PC-3 (cell line): ENCODE data around the gene PCDH19. TPM values are rescaled to one million over a fixed set of nuclear protein-coding genes. Genes with fewer than 3 reads are reported as not detected.
A peak's percentile ranks its signal among the peaks of the same experiment; 100 is the strongest.

Experiments
- ATAC-seq: fragments of 200-7000 bp; cut with Tn5 transposase; 2 replicates; pipeline ENCODE4 v1.9.1; 2020; ENCODE audit warnings: mild to moderate bottlenecking, moderate library complexity
- BruUV-seq: library from RNA; stranded (reverse); fragments of 400-500 nt; replicated peaks from 2 replicates; lab custom pipeline; 2021; lab: Mats Ljungman, UMichigan
- CTCF ChIA-PET: fragments of 300-600 bp; sonication (Branson Sonifier 250); formaldehyde crosslinking; loops from one replicate; lab custom pipeline; 2022; ENCODE audit warnings: antibody characterized with exemption; lab: Charles Lee
- POLR2A ChIA-PET: fragments of 300-600 bp; sonication (Branson Sonifier 250); formaldehyde crosslinking; loops from one replicate; lab custom pipeline; 2022; ENCODE audit warnings: antibody characterized with exemption; ENCODE audit not compliant: unreplicated experiment; lab: Charles Lee
- DNase-seq: peaks from one replicate; pipeline ENCODE4 v3.0.0-alpha.2; 2015
- H2AFZ ChIP-seq: fragments of 300-600 bp; sonication (generic); 2 replicates; pipeline ENCODE4 v1.6.0; 2016; ENCODE audit warnings: antibody characterized with exemption, low read length
- H3F3A ChIP-seq: fragments of 300-600 bp; sonication (generic); one replicate; pipeline ENCODE4 v1.6.0; 2017; ENCODE audit warnings: antibody characterized with exemption, low read length, control low read depth, mild to moderate bottlenecking; ENCODE audit not compliant: unreplicated experiment
- H3K27ac ChIP-seq: fragments of 300-600 bp; sonication (generic); 2 replicates; pipeline ENCODE4 v1.5.1; 2016; ENCODE audit warnings: mild to moderate bottlenecking, low read length
- H3K27me3 ChIP-seq: fragments of 300-600 bp; sonication (generic); 2 replicates; pipeline ENCODE4 v1.6.1; 2016; ENCODE audit warnings: low read length, mixed read lengths
- H3K36me3 ChIP-seq: fragments of 300-600 bp; sonication (generic); 2 replicates; pipeline ENCODE4 v1.6.1; 2016; ENCODE audit warnings: low read depth, mixed run types, low read length, mixed read lengths
- H3K4me1 ChIP-seq: fragments of 300-600 bp; sonication (generic); 2 replicates; pipeline ENCODE4 v1.5.1; 2016; ENCODE audit warnings: low read length; ENCODE audit not compliant: insufficient read depth
- H3K4me2 ChIP-seq: fragments of 300-600 bp; sonication (generic); 2 replicates; pipeline ENCODE4 v1.6.0; 2016; ENCODE audit warnings: low read length
- H3K4me3 ChIP-seq: fragments of 300-600 bp; sonication (generic); 2 replicates; pipeline ENCODE4 v1.5.1; 2016; ENCODE audit warnings: mild to moderate bottlenecking, low read length, mixed read lengths
- H3K79me2 ChIP-seq: fragments of 300-600 bp; sonication (generic); 2 replicates; pipeline ENCODE4 v1.6.1; 2017; ENCODE audit warnings: low read length, mixed read lengths
- H3K9ac ChIP-seq: fragments of 300-600 bp; sonication (generic); 2 replicates; pipeline ENCODE4 v1.6.0; 2016; ENCODE audit warnings: mild to moderate bottlenecking, low read length
- H3K9me2 ChIP-seq: fragments of 300-600 bp; sonication (generic); replicated peaks from 2 replicates; pipeline ENCODE4 v1.6.1; 2016; ENCODE audit warnings: mixed run types, low read length, mixed read lengths
- H3K9me3 ChIP-seq: fragments of 300-600 bp; sonication (generic); 2 replicates; pipeline ENCODE4 v1.6.1; 2016; ENCODE audit warnings: low read length, mixed read lengths
- H4K20me1 ChIP-seq: fragments of 300-600 bp; sonication (generic); 2 replicates; pipeline ENCODE4 v1.6.1; 2016; ENCODE audit warnings: low read length, mixed read lengths
- EZH2 ChIP-seq: fragments of 300-600 bp; sonication (generic); IDR thresholded peaks from one replicate; pipeline ENCODE4 v1.6.1; 2017; ENCODE audit warnings: antibody characterized with exemption, mild to moderate bottlenecking, low read length; ENCODE audit not compliant: unreplicated experiment
- EZH2phosphoT487 ChIP-seq: fragments of 300-600 bp; sonication (generic); IDR thresholded peaks from 2 replicates; pipeline ENCODE4 v1.6.1; 2018; ENCODE audit warnings: mild to moderate bottlenecking, antibody characterized with exemption, low read length, borderline replicate concordance
- intact Hi-C: fragments of 100-400 bp; cut with micrococcal nuclease; formaldehyde crosslinking; loops from 2 replicates; pipeline ENCODE4 v1.9.0; 2023
- total RNA-seq: library from RNA; depleted of rRNA; stranded (reverse); fragments of >200 nt; gene quantifications from 2 replicates; pipeline ENCODE4 v1.2.3, GENCODE V29; 2014
- TF ChIP-seq, protein P1 (sequence below): fragments of 300-600 bp; sonication (generic); conservative IDR thresholded peaks from 2 replicates; pipeline ENCODE4 v1.5.1; 2017; ENCODE audit warnings: antibody characterized with exemption, low read depth, mild to moderate bottlenecking, low read length

The PCDH19 gene
- total RNA-seq, 1 experiment from 2014 or later: not detected

DNA sequence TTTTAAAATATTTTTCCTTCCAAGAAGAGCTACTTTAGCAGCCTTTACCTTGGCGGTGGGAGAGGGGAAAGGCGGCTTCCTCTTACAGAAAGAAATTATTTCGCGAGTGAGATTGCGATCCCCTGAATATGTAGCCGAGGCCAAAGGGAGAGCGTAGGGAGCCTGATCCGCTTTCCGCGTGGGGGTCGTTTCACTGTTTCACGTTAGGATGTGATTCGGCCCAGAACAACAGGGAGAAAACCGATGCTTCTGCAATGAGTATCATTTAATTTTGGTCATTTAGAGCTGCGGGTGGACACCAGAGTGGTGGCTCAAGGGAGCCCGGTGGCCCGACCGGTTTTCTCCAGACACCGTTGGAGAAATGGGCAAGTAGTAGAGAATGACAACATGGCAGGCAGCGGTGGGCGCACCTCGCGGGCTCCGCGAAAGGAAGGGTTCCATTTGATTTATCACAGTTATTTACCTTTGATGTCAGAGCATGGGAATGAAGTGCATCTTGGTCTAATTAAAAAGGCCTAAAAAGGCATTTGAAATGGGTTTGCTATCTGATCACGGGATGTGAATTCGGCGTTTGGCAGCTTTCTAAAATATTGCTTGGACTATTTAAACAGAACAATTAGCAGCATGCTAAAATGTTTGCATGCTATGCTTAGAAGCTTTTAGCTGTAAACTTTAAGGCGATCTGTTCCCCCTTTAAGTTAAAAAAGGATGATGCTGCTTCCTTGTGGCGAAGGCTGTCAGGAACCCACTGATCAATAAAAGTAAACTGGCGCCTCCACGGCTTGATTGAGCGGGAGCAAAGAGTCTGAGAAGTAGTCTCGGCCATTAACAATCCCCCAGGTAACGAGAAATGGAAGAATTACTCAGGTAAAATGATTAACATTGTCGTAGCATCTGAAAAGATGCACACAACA lies 2.0 kb upstream of the PCDH19 start:
- H3K27ac ChIP-seq: no peak overlapping the region
- CTCF ChIA-PET: interaction anchor here (1.3 kb wide), 1 partner anchor 44 kb away, joined by 10 read pairs; no protein-coding TSS in a partner anchor
- no TSS peak for BruUV-seq
- no peak overlapping the region for H3K9ac ChIP-seq
- ATAC-seq (no peak), DNase-seq (no peak)
- intact Hi-C loops: loop anchor here (5.0 kb wide), 1 partner anchor 1110 kb away; no protein-coding TSS in a partner anchor
- no peaks in the 10 kb centered on the region for H3K9me3 ChIP-seq
- H3K9me2 ChIP-seq: no peaks in the 10 kb centered on the region
- POLR2A ChIA-PET: no interaction called here
- H3K36me3 ChIP-seq: no peaks in the 10 kb centered on the region
- H3F3A ChIP-seq: no peaks in the 10 kb centered on the region
- no peak overlapping the region for H3K4me3 ChIP-seq
- peaks cover 27% of the 10 kb centered on the region for H3K27me3 ChIP-seq
- H3K4me1 ChIP-seq: no peaks in the 10 kb centered on the region
- H2AFZ ChIP-seq: no peak overlapping the region
- no peaks in the 10 kb centered on the region for H3K79me2 ChIP-seq
- TF ChIP-seq EZH2 (no peak), EZH2phosphoT487 (no peak)
- TF ChIP-seq, protein P1, sequence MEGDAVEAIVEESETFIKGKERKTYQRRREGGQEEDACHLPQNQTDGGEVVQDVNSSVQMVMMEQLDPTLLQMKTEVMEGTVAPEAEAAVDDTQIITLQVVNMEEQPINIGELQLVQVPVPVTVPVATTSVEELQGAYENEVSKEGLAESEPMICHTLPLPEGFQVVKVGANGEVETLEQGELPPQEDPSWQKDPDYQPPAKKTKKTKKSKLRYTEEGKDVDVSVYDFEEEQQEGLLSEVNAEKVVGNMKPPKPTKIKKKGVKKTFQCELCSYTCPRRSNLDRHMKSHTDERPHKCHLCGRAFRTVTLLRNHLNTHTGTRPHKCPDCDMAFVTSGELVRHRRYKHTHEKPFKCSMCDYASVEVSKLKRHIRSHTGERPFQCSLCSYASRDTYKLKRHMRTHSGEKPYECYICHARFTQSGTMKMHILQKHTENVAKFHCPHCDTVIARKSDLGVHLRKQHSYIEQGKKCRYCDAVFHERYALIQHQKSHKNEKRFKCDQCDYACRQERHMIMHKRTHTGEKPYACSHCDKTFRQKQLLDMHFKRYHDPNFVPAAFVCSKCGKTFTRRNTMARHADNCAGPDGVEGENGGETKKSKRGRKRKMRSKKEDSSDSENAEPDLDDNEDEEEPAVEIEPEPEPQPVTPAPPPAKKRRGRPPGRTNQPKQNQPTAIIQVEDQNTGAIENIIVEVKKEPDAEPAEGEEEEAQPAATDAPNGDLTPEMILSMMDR: no peak
- H4K20me1 ChIP-seq: no peaks in the 10 kb centered on the region
- H3K4me2 ChIP-seq: no peak overlapping the region

DNA sequence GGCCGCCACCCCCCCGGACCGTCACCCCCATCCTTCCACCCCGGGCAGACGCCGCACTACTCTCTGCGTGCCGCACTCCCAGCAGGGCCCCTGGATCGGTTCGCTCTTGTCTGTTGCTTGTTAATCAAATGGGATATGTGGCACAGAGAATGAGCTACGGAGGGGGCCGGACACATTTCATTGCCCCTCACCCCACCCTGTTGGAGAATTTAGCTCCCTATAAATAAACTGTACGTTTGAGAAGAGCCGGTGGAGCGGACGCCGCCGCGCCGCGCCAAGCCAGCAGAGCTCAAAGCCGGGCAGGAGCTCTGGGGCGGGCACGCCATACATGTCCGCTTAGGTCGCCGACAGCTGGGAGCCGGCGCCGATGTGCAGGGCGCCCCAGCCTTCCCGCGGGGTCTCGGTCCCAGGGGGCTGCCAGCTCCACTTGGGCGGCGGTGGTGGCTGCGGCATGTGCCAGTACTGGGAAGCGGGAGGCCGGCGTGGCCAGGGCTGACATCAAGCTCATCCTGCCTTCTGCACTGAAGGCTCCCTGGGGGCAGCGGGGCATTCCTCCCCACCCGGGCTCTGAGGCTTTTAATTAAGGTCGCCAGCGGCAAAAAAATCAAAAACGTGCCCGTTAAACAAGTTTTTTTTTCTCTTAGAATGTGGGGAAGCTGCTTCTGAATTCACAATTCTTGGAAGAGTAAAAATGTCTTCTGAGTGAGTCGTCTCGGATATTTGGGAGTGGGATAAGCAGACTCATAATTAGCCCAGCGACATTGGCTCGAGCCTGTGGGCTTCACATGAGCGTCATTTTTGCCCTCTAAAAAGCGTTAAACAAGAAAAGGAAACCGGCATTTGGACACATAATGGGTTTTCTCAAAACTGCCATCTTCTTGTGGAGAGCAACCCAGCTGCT lies 1.1 kb upstream of the PCDH19 start:
- Histone ChIP-seq H3K36me3 (no peaks in the 10 kb centered on the region), H3K4me3 (peak overlapping the region; percentile 40; the same call in 1 of the 2 replicates), H3K4me2 (peak overlapping the region; percentile 48), H3K27ac (no peak overlapping the region), H3F3A (no peaks in the 10 kb centered on the region), H3K79me2 (no peaks in the 10 kb centered on the region), H3K9ac (no peak overlapping the region), H3K4me1 (no peaks in the 10 kb centered on the region), H2AFZ (no peak overlapping the region), H3K9me2 (no peaks in the 10 kb centered on the region), H3K9me3 (no peaks in the 10 kb centered on the region), H3K27me3 (peaks cover 27% of the 10 kb centered on the region), H4K20me1 (no peaks in the 10 kb centered on the region)
- ATAC-seq (no peak; the same call in 1 of the 2 replicates), DNase-seq (no peak)
- intact Hi-C loops: loop anchor here (5.0 kb wide), 1 partner anchor 1109 kb away; no protein-coding TSS in a partner anchor
- ChIA-PET POLR2A (no interaction called here), CTCF (interaction anchor here (0.7 kb wide), 1 partner anchor 43 kb away, joined by 3 read pairs; no protein-coding TSS in a partner anchor)
- no TSS peak for BruUV-seq
- TF ChIP-seq EZH2: peak; percentile 70
- TF ChIP-seq EZH2phosphoT487: peak; percentile 24; the same call in 1 of the 2 replicates
- TF ChIP-seq, protein P1: no peak
